HG02970 (cell line): ENCODE data around the gene RBBP8.

ENCODE experiments used
- ATAC-seq: cut with Tn5 transposase; IDR thresholded peaks from one replicate; pipeline ENCODE4 v1.9.1; 2021; ENCODE audit warnings: mild to moderate bottlenecking, moderate library complexity, moderate number of reproducible peaks; ENCODE audit not compliant: unreplicated experiment, low FRiP score

Gene RBBP8

DNA sequence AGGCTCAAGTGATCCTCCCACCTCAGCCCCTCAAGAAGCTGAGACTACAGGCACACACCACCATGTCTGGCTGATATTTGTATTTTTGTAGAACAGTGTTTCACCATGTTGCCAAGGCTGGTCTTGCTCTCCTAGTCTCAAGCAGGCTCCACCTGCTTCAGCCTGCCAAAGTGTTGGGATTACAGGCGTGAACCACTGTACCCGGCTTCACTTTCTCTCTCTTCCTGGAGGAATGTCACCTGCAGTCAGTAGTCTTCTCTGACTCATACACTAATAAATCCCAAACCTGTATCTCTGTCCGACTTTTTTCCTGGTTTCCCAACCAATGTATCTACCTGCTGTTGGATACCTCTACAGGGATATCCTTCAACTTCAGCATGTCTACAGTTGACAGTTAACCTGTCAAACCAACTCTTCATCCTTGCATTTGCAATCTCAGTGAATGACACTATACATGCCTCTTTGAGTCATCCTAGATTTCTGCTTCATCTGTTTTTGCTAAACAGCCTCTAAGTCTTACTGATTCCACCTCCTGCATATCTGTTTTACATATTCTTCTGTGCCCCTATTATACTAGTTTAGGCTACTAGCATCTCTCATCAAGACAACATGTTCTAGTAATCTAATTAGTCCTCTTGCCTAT, 54.5 kb downstream of the RBBP8 start:
- no peak for ATAC-seq

DNA sequence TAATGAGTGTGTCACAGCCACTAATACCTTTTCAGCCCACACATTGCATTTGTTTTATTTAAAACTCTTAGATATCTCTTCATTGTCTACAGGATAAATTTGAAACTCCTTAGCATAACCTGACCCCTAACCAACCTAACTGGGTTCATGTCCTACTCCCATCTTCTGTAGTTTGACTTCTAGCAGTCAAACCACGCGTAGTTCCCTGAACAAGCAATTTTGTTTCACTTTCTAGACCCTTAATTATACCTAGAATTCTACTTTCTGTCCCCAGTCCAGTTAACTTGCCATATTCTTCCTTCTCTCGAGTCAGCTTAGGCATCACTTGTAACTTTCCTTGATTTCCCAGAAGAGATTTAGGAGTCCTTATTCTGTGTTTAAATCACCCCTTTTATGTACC, 55.1 kb downstream of the RBBP8 start:
- no peak for ATAC-seq

DNA sequence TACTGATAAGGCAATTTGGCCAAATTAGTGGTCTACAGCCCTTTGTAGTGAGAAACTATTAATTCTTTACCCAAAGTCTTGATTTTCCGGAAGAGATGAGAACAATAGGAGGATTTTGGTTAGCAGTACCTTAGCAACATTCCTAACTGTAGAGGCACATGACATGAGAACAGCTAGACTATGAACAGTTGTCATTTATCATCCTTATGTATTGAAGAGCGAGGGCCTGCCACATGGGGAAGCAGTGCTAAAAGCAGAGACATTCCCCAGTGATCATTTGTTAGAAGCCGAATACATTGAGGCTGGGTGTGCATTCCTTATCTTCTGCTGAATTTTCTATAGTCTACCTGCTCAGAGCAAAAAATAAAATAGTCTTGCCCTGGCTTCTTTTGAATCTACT, 65.2 kb downstream of the RBBP8 start:
- no peak for ATAC-seq

DNA sequence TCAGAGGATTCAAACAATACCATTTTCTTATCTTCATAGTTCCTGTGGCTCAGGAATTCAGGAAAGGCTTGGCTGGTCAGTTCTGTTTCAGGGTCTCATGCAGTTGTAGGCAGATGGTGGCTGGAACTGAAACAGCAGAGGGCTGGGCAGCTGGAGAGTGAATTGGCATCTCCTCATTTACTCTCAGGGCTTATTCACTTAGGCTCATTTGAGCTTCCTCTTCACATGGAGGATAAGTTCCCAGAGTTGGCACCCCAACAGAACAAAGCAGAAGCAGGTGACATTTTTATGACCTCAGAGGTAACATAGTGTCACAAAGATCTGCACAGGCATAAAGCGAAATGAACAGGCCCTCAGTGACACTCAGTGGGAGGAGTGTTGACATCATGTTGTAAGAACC, 66.1 kb downstream of the RBBP8 start:
- no peak for ATAC-seq

DNA sequence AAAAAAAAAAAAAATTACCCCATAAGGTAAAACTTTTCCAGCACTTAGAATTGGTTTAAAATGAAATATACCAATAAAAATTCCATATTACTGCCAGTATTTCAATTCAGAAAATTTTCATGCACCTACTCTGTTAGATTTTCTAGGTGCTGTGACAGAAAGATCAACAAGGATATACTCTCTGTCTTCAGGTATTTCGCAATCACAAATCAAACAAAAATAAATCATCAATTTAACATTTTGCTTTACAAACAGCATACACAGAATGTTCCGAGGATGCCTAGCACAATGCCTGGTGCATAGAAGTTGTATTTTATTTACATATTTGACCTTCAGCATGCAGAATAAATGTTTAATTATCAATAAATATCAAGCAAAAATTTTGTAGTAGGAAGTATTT, 66.5 kb downstream of the RBBP8 start:
- no peak for ATAC-seq

DNA sequence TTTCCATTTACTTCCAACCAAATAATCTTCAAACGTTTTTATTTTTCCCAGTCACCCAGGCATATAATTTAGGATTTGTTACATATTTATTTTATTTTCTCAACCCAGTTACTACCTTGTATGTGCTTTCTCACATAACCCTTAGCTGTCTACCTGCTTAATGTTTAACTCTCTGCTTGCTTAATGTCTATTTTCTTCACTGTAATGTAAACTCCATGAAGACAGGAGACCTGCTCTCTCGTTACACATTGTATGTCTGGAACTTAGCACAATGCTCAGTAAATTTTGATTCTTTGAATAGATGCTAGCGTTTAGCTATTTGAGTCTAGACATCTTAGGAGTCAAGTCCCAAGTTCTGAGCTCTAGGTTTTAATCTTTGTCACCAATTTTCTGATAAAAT, 70.2 kb downstream of the RBBP8 start:
- ATAC-seq: no peak

DNA sequence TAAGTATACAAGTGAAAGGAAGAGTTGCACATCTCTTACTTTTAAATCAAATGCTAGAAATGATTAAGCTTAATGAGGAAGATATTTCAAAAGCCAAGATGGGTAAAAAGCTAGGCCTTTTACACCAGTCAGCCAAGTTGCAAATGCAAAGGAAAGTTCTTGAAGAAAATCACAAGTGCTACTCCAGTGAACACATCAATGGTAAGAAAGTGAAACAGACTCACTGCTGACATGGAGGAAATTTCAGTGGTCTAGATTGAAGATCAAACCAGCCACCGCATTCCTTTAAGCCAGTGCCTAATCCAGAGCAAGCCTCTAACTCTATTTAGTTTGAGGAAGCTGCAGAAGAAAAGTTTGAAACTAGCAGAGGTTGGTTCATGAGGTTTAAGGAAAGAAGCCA, 79.1 kb downstream of the RBBP8 start:
- no peak for ATAC-seq

DNA sequence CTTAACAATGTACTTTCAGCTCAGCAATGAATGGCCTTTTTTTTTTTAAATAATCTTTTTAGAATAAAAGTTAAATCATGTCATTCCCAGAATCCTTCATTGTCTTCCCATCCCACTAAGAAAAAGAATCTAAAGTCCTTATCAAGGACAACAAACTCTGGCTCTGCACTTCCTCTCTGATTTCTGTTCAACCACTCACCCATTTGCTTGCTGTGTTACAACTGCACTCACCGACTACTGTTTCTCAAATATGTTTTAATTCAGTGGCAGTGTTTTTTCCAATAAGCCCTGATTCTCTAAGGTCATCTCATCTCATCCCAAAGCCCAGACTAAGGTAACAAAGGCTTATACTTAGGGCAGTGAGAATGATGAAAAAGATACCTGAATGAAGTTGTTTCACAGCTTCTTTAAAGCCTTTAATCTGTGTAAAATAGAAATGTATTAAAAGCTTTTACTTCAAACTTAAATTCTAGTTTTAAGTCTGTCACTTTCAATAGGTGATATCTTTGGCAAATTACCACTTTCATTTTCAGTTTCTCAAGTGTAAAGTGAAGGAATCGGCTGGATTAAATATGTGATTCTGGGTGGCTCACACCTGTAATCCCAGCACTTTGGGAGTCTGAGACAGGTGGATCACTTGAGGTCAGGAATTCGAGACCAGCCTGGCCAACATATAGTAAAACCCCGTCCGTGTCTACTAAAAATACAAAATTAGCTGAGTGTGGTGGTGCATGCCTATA, 87.6 kb downstream of the RBBP8 start:
- ATAC-seq: no peak

DNA sequence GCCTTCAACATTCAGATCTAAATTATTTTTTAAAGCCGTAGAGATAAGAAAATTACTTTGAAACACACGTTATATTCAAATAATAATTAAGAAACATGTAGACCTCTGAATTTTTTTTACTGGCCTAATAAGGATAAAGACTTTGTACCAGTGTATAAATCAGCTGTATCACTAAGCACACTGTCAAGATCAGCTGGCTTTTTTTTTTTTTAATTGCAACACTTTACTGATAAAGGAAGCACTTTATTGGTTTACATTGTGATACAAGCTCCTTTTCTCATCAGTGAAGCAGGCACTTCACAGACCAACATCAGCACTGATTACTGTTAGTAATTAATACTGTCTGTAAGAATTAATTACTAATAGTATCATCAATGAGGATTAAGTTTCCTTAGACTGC, 88.5 kb downstream of the RBBP8 start:
- ATAC-seq: no peak

DNA sequence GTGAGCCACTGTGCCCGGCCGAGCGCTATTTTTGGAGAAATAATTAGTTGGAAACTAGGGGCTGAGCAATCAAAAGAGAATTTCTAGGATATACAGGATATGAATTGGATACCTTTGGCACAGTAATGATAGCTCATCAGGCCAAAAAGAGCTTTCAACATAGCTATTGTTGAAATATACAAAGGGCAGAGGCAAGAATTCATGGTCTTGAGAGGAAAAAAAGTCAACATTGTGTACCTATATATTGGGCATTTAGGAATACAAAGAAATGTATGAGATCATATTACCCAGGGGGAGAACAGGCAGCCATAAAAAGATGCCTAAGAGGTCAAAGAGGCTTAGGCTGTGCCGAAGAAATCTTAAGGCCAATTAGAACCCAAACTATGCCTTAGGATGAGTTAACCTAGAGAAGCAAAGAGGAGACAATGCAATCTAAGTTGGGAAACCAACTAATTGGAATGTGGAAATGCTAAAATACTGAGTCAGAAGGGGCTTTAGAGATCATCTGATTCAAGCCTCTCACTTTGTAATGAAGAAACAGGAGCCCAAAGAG, 99.0 kb downstream of the RBBP8 start:
- no peak for ATAC-seq

DNA sequence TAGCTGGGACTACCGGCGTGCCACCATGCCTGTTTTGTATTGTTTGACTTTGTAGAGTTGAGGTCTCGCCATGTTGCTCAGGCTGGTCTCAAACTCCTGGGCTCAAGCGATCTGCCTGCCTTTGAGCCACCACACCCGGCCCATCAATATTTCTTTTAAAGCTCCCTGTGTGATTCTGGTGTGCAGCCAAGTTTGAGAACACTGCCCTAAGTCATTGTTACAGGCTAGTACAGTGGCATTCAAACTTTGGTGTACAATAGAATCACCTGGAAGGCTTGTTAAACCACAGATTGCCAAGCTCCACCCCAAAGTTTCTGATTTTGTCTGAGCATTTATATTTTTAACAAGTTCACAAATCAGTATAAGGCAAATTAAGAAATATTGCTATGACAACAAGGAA, 99.9 kb downstream of the RBBP8 start:
- no peak for ATAC-seq

DNA sequence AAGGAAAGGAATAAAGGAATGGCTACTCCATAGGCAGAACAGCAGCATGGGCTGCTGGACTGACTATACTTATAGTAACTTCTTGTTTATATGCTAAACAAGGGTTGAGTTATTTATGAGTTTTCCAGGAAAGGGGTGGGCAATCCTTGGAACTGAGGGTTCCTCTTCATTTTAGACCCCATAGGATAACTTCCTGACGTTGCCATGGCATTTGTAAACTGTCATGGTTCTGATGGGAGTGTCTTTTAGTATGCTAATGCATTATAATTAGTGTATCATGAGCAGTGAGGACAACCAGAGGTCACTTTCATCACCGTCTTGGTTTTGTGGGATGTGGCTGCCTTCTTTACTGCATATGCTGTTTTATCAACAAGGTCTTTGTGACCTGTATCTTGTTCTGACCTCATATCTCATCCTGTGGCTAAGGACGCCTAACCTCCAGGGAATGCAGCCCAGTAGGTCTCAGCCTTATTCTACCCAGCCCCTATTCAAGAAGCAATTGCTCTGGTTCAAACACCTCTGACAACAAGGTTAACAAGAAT, 103.6 kb downstream of the RBBP8 start:
- no peak for ATAC-seq

DNA sequence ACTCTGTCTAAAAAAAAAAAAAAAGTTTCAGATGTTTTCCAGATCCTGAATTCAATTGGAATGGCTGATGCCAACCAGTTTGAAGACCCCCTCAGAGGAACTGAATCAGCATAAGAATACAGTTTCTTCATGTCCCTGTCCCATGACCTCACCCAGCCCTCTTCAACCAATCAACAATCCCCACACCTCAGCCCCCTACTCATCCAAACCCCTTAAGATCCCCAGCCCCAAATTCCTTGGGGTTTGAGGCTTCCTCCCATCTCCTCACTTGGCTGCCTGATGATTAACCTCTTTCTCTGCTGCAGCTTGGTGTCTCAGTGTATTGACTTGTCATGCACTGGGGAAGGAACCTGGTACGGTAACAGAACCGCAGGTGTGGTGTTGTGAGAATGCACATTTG, 104.5 kb downstream of the RBBP8 start:
- ATAC-seq: no peak

DNA sequence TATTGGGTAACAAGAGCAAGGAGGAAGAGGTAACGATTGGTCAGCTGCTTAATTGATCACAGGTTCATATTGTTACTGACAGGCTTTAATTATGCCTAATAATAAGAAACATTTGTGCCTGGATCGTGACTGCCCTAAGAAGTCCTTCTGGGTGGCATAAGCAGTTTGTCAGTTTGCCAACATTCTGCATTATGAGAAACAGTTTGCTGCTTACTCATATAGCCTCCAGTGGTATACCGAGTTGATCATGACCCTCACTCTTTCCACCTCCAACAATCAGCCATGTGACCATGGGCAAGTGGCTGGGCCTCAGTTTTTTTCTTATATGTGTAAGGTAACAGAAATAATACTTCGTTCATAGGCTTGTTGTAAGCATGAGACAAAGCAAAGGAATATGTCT, 105.6 kb downstream of the RBBP8 start:
- ATAC-seq: no peak

DNA sequence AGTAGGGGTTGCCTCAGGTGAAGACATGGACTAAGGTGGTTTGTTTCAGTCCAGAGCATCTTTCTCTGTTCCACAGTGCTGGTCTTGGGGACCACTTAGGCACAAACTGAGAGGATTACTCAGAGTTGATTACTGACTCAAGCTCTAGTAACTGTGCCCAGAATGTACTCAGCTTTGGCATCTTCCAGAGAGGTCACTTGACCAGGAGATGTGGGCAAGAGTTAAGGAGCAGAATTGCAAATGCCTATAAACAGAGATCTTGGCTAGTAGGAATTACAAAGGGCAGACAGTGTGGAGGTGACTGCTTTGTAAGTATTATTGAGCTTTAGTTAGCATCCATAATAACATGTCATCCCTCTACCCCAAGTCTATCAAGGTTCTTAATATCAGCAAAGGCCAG, 109.0 kb downstream of the RBBP8 start:
- ATAC-seq: no peak

DNA sequence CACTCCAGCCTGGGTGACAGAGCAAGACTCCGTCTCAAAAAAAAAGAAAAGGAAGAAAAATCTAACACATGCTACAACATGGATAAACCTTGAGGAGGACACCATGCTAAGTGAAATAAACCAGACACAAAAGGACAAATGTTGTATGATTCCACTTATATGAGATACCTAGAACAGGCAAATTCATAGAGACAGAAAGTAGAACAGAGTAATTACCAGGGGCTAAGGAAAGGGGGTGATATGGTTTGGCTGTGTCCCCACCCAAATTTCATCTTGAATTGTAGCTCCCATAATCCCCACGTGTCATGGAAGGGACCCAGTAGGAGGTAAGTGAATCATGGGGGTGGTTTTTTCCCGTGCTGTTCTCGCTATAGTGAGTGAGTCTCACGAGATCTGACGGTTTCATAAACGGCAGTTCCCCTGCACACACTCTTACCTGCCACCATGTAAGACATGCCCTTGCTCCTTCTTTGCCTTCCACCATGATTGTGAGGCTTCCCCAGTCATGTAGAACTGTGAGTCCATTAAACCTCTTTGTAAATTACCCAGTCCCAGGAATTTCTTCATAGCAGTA, 110.8 kb downstream of the RBBP8 start:
- ATAC-seq: no peak

DNA sequence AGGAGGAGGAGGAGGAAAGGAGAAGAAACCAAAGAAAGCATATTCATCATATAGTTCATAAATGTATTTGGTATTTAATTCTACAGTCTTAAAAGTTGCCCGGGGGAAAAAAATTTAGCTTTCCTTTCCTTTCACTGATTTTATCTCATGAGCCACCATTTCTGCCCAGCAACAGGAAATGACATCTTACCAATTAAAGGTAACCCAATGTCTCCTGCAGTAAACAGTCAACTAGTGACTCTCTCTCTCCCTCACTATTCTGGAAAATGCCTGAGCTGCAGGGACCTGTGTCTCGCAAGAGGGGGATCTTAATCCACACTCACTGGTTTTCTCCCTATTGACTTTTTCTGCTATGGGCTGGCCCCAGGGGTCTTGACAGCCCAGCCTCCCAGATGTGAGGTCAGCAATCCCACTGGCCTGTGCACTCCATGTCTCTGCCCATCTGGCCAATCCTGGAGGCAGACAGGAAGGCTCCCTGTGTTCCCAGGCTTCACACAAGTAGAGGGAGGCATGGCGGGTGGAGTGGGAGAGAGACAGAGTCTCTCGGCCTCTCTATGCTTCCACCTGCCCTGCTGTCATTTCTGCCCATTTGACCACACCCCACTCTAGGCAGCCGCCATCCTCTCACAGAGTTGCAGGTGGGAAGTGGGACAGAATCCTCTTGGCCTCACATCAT, 116.7 kb downstream of the RBBP8 start:
- ATAC-seq: no peak

DNA sequence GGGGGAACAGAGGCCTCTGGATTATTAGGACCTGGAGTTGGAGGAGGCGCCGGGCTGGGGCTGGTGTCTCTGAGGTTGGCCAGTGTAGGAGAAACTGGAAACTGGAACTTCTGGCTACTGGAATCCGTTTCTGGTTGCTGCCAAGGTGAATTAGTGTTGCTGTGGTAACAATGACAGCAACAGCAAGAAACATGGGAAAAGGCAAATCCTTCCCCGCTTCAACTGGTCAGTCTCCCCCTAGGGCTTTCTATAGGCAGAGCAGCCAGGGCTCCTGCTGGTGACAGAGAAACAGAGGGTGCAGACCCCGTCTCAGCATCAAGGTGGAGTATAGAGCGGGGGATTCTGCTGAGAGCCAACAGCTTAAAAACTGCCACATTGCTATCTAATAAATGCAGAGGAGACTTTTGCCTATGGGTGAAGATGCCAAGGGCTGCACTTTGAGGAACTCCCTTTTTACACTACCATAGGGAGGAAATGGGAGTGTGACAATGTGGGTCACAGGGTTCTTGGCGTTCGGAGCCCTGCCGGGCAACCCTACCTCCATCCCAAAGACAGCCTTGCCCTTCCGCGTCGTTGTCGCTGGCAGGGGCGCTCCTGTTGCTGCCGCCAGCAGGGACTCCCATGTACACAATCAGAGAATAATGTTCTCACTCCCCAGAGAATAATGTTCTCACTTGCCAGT, 120.8 kb downstream of the RBBP8 start:
- ATAC-seq: no peak

DNA sequence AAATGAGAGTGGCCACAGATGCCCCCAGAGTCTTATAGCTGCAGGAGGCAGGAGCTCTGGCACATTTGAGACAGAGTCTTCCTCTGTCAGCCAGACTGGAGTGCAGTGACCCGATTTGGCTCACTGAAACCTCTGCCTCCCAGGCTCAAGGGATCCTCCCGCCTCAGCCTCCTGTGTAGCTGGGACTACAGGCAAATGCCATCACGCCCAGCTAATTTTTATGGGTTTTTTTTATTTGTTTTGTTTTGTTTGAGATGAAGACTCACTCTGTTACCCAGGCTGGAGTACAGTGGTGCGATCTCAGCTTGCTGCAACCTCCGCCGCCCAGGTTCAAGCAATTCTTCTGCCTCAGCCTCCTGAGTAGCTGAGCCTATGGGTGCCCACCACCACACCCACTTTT, 121.4 kb downstream of the RBBP8 start:
- no peak for ATAC-seq

DNA sequence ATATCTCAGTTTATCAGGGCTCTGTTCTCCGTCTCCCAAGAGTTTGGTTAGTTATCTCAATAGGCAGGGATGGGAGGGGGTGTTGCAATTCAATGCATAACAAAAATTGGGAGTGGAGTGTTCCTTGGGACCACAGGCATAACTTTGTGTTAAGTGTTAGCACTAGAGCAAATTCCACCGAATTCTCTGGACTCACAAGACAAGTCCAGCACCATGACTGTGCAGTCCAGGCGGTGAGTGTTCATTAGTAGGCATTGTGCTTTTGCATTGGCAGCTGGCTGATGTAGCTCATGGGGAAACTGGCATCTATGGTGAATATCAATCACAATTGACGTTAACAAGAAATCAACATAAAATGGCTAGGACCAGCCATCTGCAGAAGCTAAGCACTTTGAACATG, 123.2 kb downstream of the RBBP8 start:
- no peak for ATAC-seq
